Liver (tissue), 9 donors: Measurements from ENCODE around the gene HSPA9. TPM values are rescaled to one million over a fixed set of nuclear protein-coding genes. Genes with fewer than 3 reads are reported as not detected.

Experiments
- DNase-seq: peaks from one replicate; pipeline ENCODE4 v3.0.0-alpha.2; 2017; ENCODE audit warnings: low spot score
- H3K27ac ChIP-seq, 2 donors: one replicate each; pipeline ENCODE4 v1.7.0; 2013; ENCODE audit warnings: inconsistent platforms in 2 of 2, low read length in 2 of 2, control low read depth in 1 of 2, low read depth in 1 of 2, mild to moderate bottlenecking in 1 of 2
- H3K27me3 ChIP-seq, 4 donors: one replicate each; pipeline versions ENCODE4 v1.6.1 to v1.7.0; 2013; ENCODE audit warnings: low read length in 3 of 4, inconsistent platforms in 1 of 4, mild to moderate bottlenecking in 1 of 4, moderate library complexity in 1 of 4; ENCODE audit not compliant: control insufficient read depth in 4 of 4, insufficient read depth in 4 of 4
- H3K36me3 ChIP-seq, 4 donors: one replicate each; pipeline versions ENCODE4 v1.6.1 to v1.7.0; 2013; ENCODE audit warnings: low read length in 3 of 4, mild to moderate bottlenecking in 3 of 4, low read depth in 1 of 4, moderate library complexity in 1 of 4; ENCODE audit not compliant: control insufficient read depth in 4 of 4, insufficient read depth in 3 of 4
- H3K4me1 ChIP-seq, 4 donors: one replicate each; pipeline versions ENCODE4 v1.6.1 to v1.7.0; 2013; ENCODE audit warnings: low read length in 3 of 4, mild to moderate bottlenecking in 3 of 4, moderate library complexity in 1 of 4; ENCODE audit not compliant: control insufficient read depth in 4 of 4, insufficient read depth in 4 of 4
- H3K4me3 ChIP-seq, 3 donors: one replicate each; pipeline versions ENCODE4 v1.6.1 to v1.7.0; 2013; ENCODE audit warnings: low read length in 3 of 3, control low read depth in 1 of 3, low read depth in 1 of 3, mild to moderate bottlenecking in 1 of 3
- H3K9ac ChIP-seq, 2 donors: one replicate each; pipeline ENCODE4 v1.7.0; 2013; ENCODE audit warnings: low read length in 2 of 2, mild to moderate bottlenecking in 2 of 2, moderate library complexity in 2 of 2, control low read depth in 1 of 2, low read depth in 1 of 2
- H3K9me3 ChIP-seq, 4 donors: one replicate each; pipeline versions ENCODE4 v1.6.1 to v1.7.0; 2013; ENCODE audit warnings: low read length in 3 of 4; ENCODE audit not compliant: control insufficient read depth in 4 of 4
- ATF3 ChIP-seq: IDR thresholded peaks from 2 replicates; pipeline ENCODE4 v1.6.1; 2016; ENCODE audit warnings: antibody characterized with exemption
- EGR1 ChIP-seq, 2 donors: IDR thresholded peaks; 2 replicates each; pipeline ENCODE4 v1.6.1; 2016 to 2018; ENCODE audit warnings: antibody characterized with exemption in 2 of 2, low read depth in 2 of 2
- FOXA2 ChIP-seq: IDR thresholded peaks from 2 replicates; pipeline ENCODE4 v1.6.1; 2016; ENCODE audit warnings: antibody characterized with exemption
- GABPA ChIP-seq, 2 donors: IDR thresholded peaks in 1 of 2; conservative IDR thresholded peaks in 1 of 2; 2 replicates each; pipeline ENCODE4 v1.6.1; 2016; ENCODE audit warnings: antibody characterized with exemption in 2 of 2, mild to moderate bottlenecking in 1 of 2, moderate library complexity in 1 of 2
- HNF4A ChIP-seq, 2 donors: conservative IDR thresholded peaks; 2 replicates each; pipeline ENCODE4 v1.6.1; 2016; ENCODE audit warnings: antibody characterized with exemption in 2 of 2, mild to moderate bottlenecking in 2 of 2
- HNF4G ChIP-seq: IDR thresholded peaks from 2 replicates; pipeline ENCODE4 v1.6.1; 2016; ENCODE audit warnings: antibody characterized with exemption
- JUND ChIP-seq, 2 donors: IDR thresholded peaks; 2 replicates each; pipeline ENCODE4 v1.6.1; 2016; ENCODE audit warnings: antibody characterized with exemption in 2 of 2
- NR2F2 ChIP-seq: IDR thresholded peaks from 2 replicates; pipeline ENCODE4 v1.6.1; 2016; ENCODE audit warnings: antibody characterized with exemption
- RAD21 ChIP-seq, 2 donors: IDR thresholded peaks; 2 replicates each; pipeline ENCODE4 v1.6.1; 2016; ENCODE audit warnings: antibody characterized with exemption in 2 of 2, mild to moderate bottlenecking in 2 of 2
- RXRA ChIP-seq, 2 donors: IDR thresholded peaks; 2 replicates each; pipeline ENCODE4 v1.6.1; 2017 to 2018; ENCODE audit warnings: antibody characterized with exemption in 2 of 2, mild to moderate bottlenecking in 1 of 2
- SP1 ChIP-seq: IDR thresholded peaks from 2 replicates; pipeline ENCODE4 v1.6.1; 2018; ENCODE audit warnings: antibody characterized with exemption, mild to moderate bottlenecking
- TAF1 ChIP-seq: conservative IDR thresholded peaks from 2 replicates; pipeline ENCODE4 v1.6.1; 2016; ENCODE audit warnings: antibody characterized with exemption, mild to moderate bottlenecking
- YY1 ChIP-seq: IDR thresholded peaks from 2 replicates; pipeline ENCODE4 v1.6.1; 2016; ENCODE audit warnings: antibody characterized with exemption, mild to moderate bottlenecking
- ZBTB33 ChIP-seq: IDR thresholded peaks from 2 replicates; pipeline ENCODE4 v1.6.1; 2016; ENCODE audit warnings: antibody characterized with exemption
- WGBS: extraction: QIAGEN DNeasy Blood & Tissue Kit; methylation state at CpG from one replicate; pipeline ENCODE4 v1.1.7; 2013; 5-methylcytosine and 5-hydroxymethylcytosine counted together
- polyA plus RNA-seq, 2 donors: library from polyadenylated mRNA; stranded (reverse) in 1 of 2; unstranded in 1 of 2; fragments of 200-250 nt in 1 of 2; fragments of >200 nt in 1 of 2; fragmentation: Nextera tagmentation in 1 of 2; extraction: Ambion mirVana in 1 of 2; gene quantifications; one replicate each; pipeline versions ENCODE4 v1.2.1 to v1.2.3, GENCODE V29; 2013 to 2015
- total RNA-seq, 2 donors: library from RNA; depleted of rRNA; stranded (reverse); fragments of >200 nt; gene quantifications; one replicate each; pipeline ENCODE4 v1.2.3, GENCODE V29; 2014
- TF ChIP-seq, protein P1 (sequence below): fragments of 150-350 bp; IDR thresholded peaks from 2 replicates; pipeline ENCODE4 v1.5.1; 2017; ENCODE audit warnings: improper control_type of control experiment, low read depth, low read length; ENCODE audit not compliant: missing input control
- TF ChIP-seq, protein P2 (sequence below): IDR thresholded peaks from 2 replicates; pipeline ENCODE4 v1.6.1; 2016; ENCODE audit warnings: antibody characterized with exemption, mild to moderate bottlenecking
- TF ChIP-seq, protein P3 (sequence below): IDR thresholded peaks from 2 replicates; pipeline ENCODE4 v1.6.1; 2016; ENCODE audit warnings: antibody characterized with exemption
- donor health status: healthy.
- donor health status: healthy.
- donor health status: healthy.
- donor health status: healthy.
- donor health status: healthy.

The HSPA9 gene
- total and polyA plus RNA-seq, 4 donors = 221 to 378 (median 238) TPM

DNA sequence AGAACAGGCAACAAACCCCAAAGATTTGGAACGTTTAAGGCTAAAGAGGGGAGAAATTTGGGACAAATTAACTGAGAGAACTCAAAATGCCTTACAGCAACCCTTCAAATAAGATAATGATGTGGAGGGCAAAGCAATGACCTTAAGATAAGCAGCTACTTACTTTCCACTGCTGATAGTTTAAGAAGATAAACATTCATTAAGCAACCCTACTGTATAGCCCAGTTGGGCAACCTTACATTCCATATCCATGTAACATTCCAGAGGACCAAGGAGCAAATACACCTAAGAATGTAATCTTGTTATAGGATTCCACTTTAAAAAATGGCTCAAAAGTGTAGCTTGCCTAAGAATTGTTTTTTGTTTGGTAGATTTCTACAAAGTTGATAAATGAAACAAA is 47.0 kb downstream of the HSPA9 start:
- 80% methylated on average over 1 of the region's 1 CpG for WGBS
- peaks cover 0 to 2% (median 0%) of the 10 kb centered on the region in 4 donors for H3K4me1 ChIP-seq
- DNase-seq = no peak

GRCh38 chr5:138527170-138527569 is 48.0 kb downstream of the HSPA9 start:
- Histone ChIP-seq H3K9ac (no peak overlapping the region), H3K4me1 (peaks cover 0 to 2% (median under 1%) of the 10 kb centered on the region in 4 donors), H3K27me3 (no peaks in the 10 kb centered on the region), H3K9me3 (no peaks in the 10 kb centered on the region), H3K36me3 (peaks cover 0 to 5% (median 0%) of the 10 kb centered on the region in 4 donors), H3K27ac (no peak overlapping the region), H3K4me3 (no peak overlapping the region)
- no peak for DNase-seq
- 47% methylated on average over 1 of the region's 1 CpG for WGBS
- TF ChIP-seq, protein P1, sequence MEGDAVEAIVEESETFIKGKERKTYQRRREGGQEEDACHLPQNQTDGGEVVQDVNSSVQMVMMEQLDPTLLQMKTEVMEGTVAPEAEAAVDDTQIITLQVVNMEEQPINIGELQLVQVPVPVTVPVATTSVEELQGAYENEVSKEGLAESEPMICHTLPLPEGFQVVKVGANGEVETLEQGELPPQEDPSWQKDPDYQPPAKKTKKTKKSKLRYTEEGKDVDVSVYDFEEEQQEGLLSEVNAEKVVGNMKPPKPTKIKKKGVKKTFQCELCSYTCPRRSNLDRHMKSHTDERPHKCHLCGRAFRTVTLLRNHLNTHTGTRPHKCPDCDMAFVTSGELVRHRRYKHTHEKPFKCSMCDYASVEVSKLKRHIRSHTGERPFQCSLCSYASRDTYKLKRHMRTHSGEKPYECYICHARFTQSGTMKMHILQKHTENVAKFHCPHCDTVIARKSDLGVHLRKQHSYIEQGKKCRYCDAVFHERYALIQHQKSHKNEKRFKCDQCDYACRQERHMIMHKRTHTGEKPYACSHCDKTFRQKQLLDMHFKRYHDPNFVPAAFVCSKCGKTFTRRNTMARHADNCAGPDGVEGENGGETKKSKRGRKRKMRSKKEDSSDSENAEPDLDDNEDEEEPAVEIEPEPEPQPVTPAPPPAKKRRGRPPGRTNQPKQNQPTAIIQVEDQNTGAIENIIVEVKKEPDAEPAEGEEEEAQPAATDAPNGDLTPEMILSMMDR = peak; percentile 14
- TF ChIP-seq SP1 (no peak), JUND (IDR thresholded peaks at IDR 0.05) (no peak), RAD21 (IDR thresholded peaks at IDR 0.05) (peak; percentile 42 to 45), YY1 (no peak), HNF4A (conservative IDR thresholded peaks at IDR 0.05) (no peak), RXRA (IDR thresholded peaks at IDR 0.05) (no peak), TAF1 (no peak), NR2F2 (no peak), GABPA (IDR thresholded peaks at IDR 0.05 in 1 of 2, conservative IDR thresholded peaks at IDR 0.05 in 1 of 2) (no peak)
- TF ChIP-seq, protein P2, sequence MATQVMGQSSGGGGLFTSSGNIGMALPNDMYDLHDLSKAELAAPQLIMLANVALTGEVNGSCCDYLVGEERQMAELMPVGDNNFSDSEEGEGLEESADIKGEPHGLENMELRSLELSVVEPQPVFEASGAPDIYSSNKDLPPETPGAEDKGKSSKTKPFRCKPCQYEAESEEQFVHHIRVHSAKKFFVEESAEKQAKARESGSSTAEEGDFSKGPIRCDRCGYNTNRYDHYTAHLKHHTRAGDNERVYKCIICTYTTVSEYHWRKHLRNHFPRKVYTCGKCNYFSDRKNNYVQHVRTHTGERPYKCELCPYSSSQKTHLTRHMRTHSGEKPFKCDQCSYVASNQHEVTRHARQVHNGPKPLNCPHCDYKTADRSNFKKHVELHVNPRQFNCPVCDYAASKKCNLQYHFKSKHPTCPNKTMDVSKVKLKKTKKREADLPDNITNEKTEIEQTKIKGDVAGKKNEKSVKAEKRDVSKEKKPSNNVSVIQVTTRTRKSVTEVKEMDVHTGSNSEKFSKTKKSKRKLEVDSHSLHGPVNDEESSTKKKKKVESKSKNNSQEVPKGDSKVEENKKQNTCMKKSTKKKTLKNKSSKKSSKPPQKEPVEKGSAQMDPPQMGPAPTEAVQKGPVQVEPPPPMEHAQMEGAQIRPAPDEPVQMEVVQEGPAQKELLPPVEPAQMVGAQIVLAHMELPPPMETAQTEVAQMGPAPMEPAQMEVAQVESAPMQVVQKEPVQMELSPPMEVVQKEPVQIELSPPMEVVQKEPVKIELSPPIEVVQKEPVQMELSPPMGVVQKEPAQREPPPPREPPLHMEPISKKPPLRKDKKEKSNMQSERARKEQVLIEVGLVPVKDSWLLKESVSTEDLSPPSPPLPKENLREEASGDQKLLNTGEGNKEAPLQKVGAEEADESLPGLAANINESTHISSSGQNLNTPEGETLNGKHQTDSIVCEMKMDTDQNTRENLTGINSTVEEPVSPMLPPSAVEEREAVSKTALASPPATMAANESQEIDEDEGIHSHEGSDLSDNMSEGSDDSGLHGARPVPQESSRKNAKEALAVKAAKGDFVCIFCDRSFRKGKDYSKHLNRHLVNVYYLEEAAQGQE = no peak
- TF ChIP-seq, protein P3, sequence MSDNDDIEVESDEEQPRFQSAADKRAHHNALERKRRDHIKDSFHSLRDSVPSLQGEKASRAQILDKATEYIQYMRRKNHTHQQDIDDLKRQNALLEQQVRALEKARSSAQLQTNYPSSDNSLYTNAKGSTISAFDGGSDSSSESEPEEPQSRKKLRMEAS = no peak

More for the DNA sequence above, 47.0 kb downstream of the HSPA9 start:
- Histone ChIP-seq H3K9me3 (no peaks in the 10 kb centered on the region), H3K9ac (no peak overlapping the region), H3K4me3 (no peak overlapping the region), H3K27ac (no peak overlapping the region), H3K36me3 (peaks cover 0 to 5% (median 0%) of the 10 kb centered on the region in 4 donors), H3K27me3 (no peaks in the 10 kb centered on the region)
- TF ChIP-seq YY1 = no peak
- no peak for TF ChIP-seq HNF4A (conservative IDR thresholded peaks at IDR 0.05)
- no peak for TF ChIP-seq FOXA2
- no peak for TF ChIP-seq SP1
- TF ChIP-seq TAF1 = no peak
- TF ChIP-seq ZBTB33 = no peak
- no peak for TF ChIP-seq EGR1 (IDR thresholded peaks at IDR 0.05; ENCODE audit: low read depth in 2 of 2)
- TF ChIP-seq GABPA (IDR thresholded peaks at IDR 0.05 in 1 of 2, conservative IDR thresholded peaks at IDR 0.05 in 1 of 2) = no peak
- TF ChIP-seq RXRA (IDR thresholded peaks at IDR 0.05) = no peak
- no peak for TF ChIP-seq HNF4G
- TF ChIP-seq ATF3 = no peak
